22Rv1 (cell line): Measurements from ENCODE around the gene PARD3.

Source experiments
- ZFX ChIP-seq: fragments of 450-650 bp; IDR thresholded peaks from 2 replicates; pipeline ENCODE4 v1.6.1; 2017; ENCODE audit warnings: antibody characterized with exemption, borderline replicate concordance
- TF ChIP-seq, protein P1 (sequence below): fragments of 450-650 bp; IDR thresholded peaks from 2 replicates; pipeline ENCODE4 v1.5.1; 2017; ENCODE audit warnings: mild to moderate bottlenecking

DNA sequence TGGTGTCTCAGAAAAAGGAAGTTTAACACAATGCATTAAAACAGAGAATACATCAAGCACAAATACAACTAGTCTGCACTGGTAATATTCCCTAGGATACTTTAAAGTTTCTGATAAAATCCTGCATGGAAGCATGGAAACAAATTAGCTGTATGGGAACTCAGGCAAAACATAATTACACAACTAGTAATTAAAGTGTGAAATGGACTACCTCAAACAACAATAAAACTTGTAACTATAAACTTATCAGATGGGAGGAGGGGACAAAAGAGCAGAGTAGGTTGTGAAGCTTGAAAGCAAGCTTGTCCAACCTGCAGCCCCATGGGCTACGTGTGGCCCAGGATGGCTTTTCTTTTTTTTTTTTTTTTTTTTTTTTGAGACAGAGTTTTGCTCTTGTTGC lies 98.9 kb downstream of the PARD3 start:
- TF ChIP-seq, protein P1, sequence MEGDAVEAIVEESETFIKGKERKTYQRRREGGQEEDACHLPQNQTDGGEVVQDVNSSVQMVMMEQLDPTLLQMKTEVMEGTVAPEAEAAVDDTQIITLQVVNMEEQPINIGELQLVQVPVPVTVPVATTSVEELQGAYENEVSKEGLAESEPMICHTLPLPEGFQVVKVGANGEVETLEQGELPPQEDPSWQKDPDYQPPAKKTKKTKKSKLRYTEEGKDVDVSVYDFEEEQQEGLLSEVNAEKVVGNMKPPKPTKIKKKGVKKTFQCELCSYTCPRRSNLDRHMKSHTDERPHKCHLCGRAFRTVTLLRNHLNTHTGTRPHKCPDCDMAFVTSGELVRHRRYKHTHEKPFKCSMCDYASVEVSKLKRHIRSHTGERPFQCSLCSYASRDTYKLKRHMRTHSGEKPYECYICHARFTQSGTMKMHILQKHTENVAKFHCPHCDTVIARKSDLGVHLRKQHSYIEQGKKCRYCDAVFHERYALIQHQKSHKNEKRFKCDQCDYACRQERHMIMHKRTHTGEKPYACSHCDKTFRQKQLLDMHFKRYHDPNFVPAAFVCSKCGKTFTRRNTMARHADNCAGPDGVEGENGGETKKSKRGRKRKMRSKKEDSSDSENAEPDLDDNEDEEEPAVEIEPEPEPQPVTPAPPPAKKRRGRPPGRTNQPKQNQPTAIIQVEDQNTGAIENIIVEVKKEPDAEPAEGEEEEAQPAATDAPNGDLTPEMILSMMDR: no peak
- TF ChIP-seq ZFX: no peak
